ENCODE data around the gene RBP5. TPM values are rescaled to one million over a fixed set of nuclear protein-coding genes. Genes with fewer than 3 reads are reported as not detected.

Gene RBP5
- total and polyA plus RNA-seq, 9 of the 15 experiments (the other 6 are each of a cell fraction or from before 2014, with no cell fraction given): 8.6 to 22.5 (median 11.4) TPM

GRCh38 chr12:7075939-7076338 is 52.8 kb downstream of the RBP5 start:
- ATAC-seq (no peak), FAIRE-seq (no peak), DNase-seq (ENCODE audit: extremely low read depth in 1 of 4, low spot score in 3 of 4) (no peak)
- BruUV-seq (replicated peaks): no TSS peak
- no peaks in the 10 kb centered on the region for H4K20me1 ChIP-seq (replicated peaks; ENCODE audit: control insufficient read depth, insufficient read depth, low read length)
- no peaks in the 10 kb centered on the region for H3K79me2 ChIP-seq (ENCODE audit: control insufficient read depth, insufficient read depth, low read length)
- no peak overlapping the region for H2AFZ ChIP-seq (ENCODE audit: low read depth, low read length)
- no peaks in the 10 kb centered on the region for H3K36me3 ChIP-seq (ENCODE audit: control insufficient read depth, insufficient read depth, low read length)
- TF ChIP-seq PHB (CRISPR knock-in tag; IDR thresholded peaks at IDR 0.05) (no peak), CEBPB (tag; IDR thresholded peaks at IDR 0.05) (0 out of 2 replicates have a peak, but pooled peaks have one; percentile 30)
- H3K27ac ChIP-seq (ENCODE audit: extremely low read depth, low read depth, low read length): no peak overlapping the region
- POLR2A ChIA-PET: no interaction called here
- intact Hi-C loops (cut with micrococcal nuclease) (no loop called here), in situ Hi-C loops (cut with MboI) (no loop called here)
- CTCF ChIA-PET (ENCODE audit: low intra/inter-chr PET ratio): no interaction called here
- H3K4me1 ChIP-seq (replicated peaks in 1 of 2; ENCODE audit: control insufficient read depth in 2 of 2, insufficient read depth in 2 of 2, low read length in 2 of 2): peaks cover 0 to 1% of the 10 kb centered on the region in 2 experiments; a peak in 1 of 5 replicates
- H3K9me1 ChIP-seq (ENCODE audit: control insufficient read depth, insufficient read depth, low read length): no peaks in the 10 kb centered on the region
- no peak overlapping the region for H3K4me2 ChIP-seq (ENCODE audit: insufficient read depth, low read length)
- H3K27me3 ChIP-seq (ENCODE audit: control insufficient read depth in 2 of 2, insufficient read depth in 2 of 2, low read length in 2 of 2): peaks cover 0 to 3% of the 10 kb centered on the region in 2 experiments; a peak in 2 of 5 replicates
- no peak overlapping the region for H3K9ac ChIP-seq (ENCODE audit: insufficient read depth in 1 of 2, low read depth in 2 of 2, low read length in 2 of 2)
- H3K9me3 ChIP-seq (replicated peaks; ENCODE audit: control insufficient read depth, insufficient read depth, low read depth, low read length): no peaks in the 10 kb centered on the region
- WGBS (ENCODE audit: insufficient coverage, low coverage, missing lambda C conversion rate): 21% methylated on average over 3 of the region's 3 CpGs
- no peak overlapping the region for H3K4me3 ChIP-seq

GRCh38 chr12:7075518-7075917 is 53.2 kb downstream of the RBP5 start:
- TF ChIP-seq SRSF3 (IDR thresholded peaks at IDR 0.05; ENCODE audit: insufficient read depth, low read length): no peak
- no peak for TF ChIP-seq POLR2B (IDR thresholded peaks at IDR 0.05; ENCODE audit: low read depth, partially characterized antibody)
- TF ChIP-seq, protein P1, sequence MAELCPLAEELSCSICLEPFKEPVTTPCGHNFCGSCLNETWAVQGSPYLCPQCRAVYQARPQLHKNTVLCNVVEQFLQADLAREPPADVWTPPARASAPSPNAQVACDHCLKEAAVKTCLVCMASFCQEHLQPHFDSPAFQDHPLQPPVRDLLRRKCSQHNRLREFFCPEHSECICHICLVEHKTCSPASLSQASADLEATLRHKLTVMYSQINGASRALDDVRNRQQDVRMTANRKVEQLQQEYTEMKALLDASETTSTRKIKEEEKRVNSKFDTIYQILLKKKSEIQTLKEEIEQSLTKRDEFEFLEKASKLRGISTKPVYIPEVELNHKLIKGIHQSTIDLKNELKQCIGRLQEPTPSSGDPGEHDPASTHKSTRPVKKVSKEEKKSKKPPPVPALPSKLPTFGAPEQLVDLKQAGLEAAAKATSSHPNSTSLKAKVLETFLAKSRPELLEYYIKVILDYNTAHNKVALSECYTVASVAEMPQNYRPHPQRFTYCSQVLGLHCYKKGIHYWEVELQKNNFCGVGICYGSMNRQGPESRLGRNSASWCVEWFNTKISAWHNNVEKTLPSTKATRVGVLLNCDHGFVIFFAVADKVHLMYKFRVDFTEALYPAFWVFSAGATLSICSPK (IDR thresholded peaks at IDR 0.05; ENCODE audit: borderline replicate concordance): no peak
- TF ChIP-seq GTF2F1 (IDR thresholded peaks at IDR 0.05; ENCODE audit: low read depth, low read length): no peak
- TF ChIP-seq ZKSCAN3 (CRISPR knock-in tag; IDR thresholded peaks at IDR 0.05): no peak
- no peak for TF ChIP-seq SMAD3 (CRISPR knock-in tag; conservative IDR thresholded peaks at IDR 0.05)
- no peak for TF ChIP-seq ZNF274 (IDR thresholded peaks at IDR 0.05; ENCODE audit: borderline replicate concordance, low read depth, low read length)
- TF ChIP-seq KAT8 (IDR thresholded peaks at IDR 0.05; ENCODE audit: low read depth): no peak
- no peak for TF ChIP-seq SUPT5H (IDR thresholded peaks at IDR 0.05)
- no peak for TF ChIP-seq CBX5 (IDR thresholded peaks at IDR 0.05; ENCODE audit: borderline replicate concordance, low read depth)
- no peak for TF ChIP-seq SPI1 (IDR thresholded peaks at IDR 0.05; ENCODE audit: borderline replicate concordance, low read depth, low read length)
- Histone ChIP-seq H3K9me3 (replicated peaks; ENCODE audit: control insufficient read depth, insufficient read depth, low read depth, low read length) (no peaks in the 10 kb centered on the region), H3K27ac (ENCODE audit: extremely low read depth, low read depth, low read length) (no peak overlapping the region), H3K4me2 (ENCODE audit: insufficient read depth, low read length) (no peak overlapping the region), H3K27me3 (ENCODE audit: control insufficient read depth in 2 of 2, insufficient read depth in 2 of 2, low read length in 2 of 2) (peaks cover 0 to 3% of the 10 kb centered on the region in 2 experiments; a peak in 1 of 5 replicates), H3K9ac (ENCODE audit: insufficient read depth in 1 of 2, low read depth in 2 of 2, low read length in 2 of 2) (no peak overlapping the region), H3K36me3 (ENCODE audit: control insufficient read depth, insufficient read depth, low read length) (no peaks in the 10 kb centered on the region), H3K4me1 (replicated peaks in 1 of 2; ENCODE audit: control insufficient read depth in 2 of 2, insufficient read depth in 2 of 2, low read length in 2 of 2) (no peaks in the 10 kb centered on the region; a peak in 1 of 5 replicates), H4K20me1 (replicated peaks; ENCODE audit: control insufficient read depth, insufficient read depth, low read length) (no peaks in the 10 kb centered on the region), H3K79me2 (ENCODE audit: control insufficient read depth, insufficient read depth, low read length) (no peaks in the 10 kb centered on the region), H3K4me3 (no peak overlapping the region), H3K9me1 (ENCODE audit: control insufficient read depth, insufficient read depth, low read length) (no peaks in the 10 kb centered on the region), H2AFZ (ENCODE audit: low read depth, low read length) (no peak overlapping the region)
- POLR2A ChIA-PET: no interaction called here
- intact Hi-C loops (cut with micrococcal nuclease) (no loop called here), in situ Hi-C loops (cut with MboI) (no loop called here)
- FAIRE-seq: no peak
- WGBS (ENCODE audit: insufficient coverage, low coverage, missing lambda C conversion rate): 72% methylated on average over 3 of the region's 3 CpGs
- CTCF ChIA-PET (ENCODE audit: low intra/inter-chr PET ratio): no interaction called here
- DNase-seq (ENCODE audit: extremely low read depth in 1 of 4, low spot score in 3 of 4): no peak
- ATAC-seq: no peak
- no TSS peak for BruUV-seq (replicated peaks)
